ENCODE results near the gene COG3.

The COG3 gene

GRCh38 chr13:45542391-45542790 lies 77.7 kb downstream of the COG3 start:
- Histone ChIP-seq H3K27ac (ENCODE audit: low read depth in 2 of 2, low read length in 2 of 2) (no peak overlapping the region), H3K27me3 (ENCODE audit: control insufficient read depth in 2 of 2, insufficient read depth in 2 of 2, low read length in 2 of 2) (no peaks in the 10 kb centered on the region), H3K9ac (ENCODE audit: low read depth in 1 of 2, low read length in 2 of 2) (no peak overlapping the region), H3K4me1 (ENCODE audit: control insufficient read depth in 2 of 2, insufficient read depth in 2 of 2, low read length in 2 of 2) (no peaks in the 10 kb centered on the region), H3K9me3 (ENCODE audit: control insufficient read depth in 2 of 2, low read length in 2 of 2) (no peaks in the 10 kb centered on the region), H3K36me3 (ENCODE audit: control insufficient read depth in 2 of 2, insufficient read depth in 2 of 2, low read length in 2 of 2) (no peaks in the 10 kb centered on the region), H3K4me3 (ENCODE audit: low read length in 2 of 2) (no peak overlapping the region)

GRCh38 chr13:45542878-45543277 lies 78.1 kb downstream of the COG3 start:
- Histone ChIP-seq H3K9ac (ENCODE audit: low read depth in 1 of 2, low read length in 2 of 2) (no peak overlapping the region), H3K27me3 (ENCODE audit: control insufficient read depth in 2 of 2, insufficient read depth in 2 of 2, low read length in 2 of 2) (no peaks in the 10 kb centered on the region), H3K4me1 (ENCODE audit: control insufficient read depth in 2 of 2, insufficient read depth in 2 of 2, low read length in 2 of 2) (no peaks in the 10 kb centered on the region), H3K4me3 (ENCODE audit: low read length in 2 of 2) (no peak overlapping the region), H3K36me3 (ENCODE audit: control insufficient read depth in 2 of 2, insufficient read depth in 2 of 2, low read length in 2 of 2) (no peaks in the 10 kb centered on the region), H3K27ac (ENCODE audit: low read depth in 2 of 2, low read length in 2 of 2) (no peak overlapping the region), H3K9me3 (ENCODE audit: control insufficient read depth in 2 of 2, low read length in 2 of 2) (no peaks in the 10 kb centered on the region)

- Histone ChIP-seq H3K36me3 (ENCODE audit: control insufficient read depth in 2 of 2, insufficient read depth in 2 of 2, low read length in 2 of 2) (no peaks in the 10 kb centered on the region), H3K27me3 (ENCODE audit: control insufficient read depth in 2 of 2, insufficient read depth in 2 of 2, low read length in 2 of 2) (no peaks in the 10 kb centered on the region), H3K27ac (ENCODE audit: low read depth in 2 of 2, low read length in 2 of 2) (no peak overlapping the region), H3K9me3 (ENCODE audit: control insufficient read depth in 2 of 2, low read length in 2 of 2) (no peaks in the 10 kb centered on the region), H3K4me3 (ENCODE audit: low read length in 2 of 2) (no peak overlapping the region), H3K9ac (ENCODE audit: low read depth in 1 of 2, low read length in 2 of 2) (no peak overlapping the region), H3K4me1 (ENCODE audit: control insufficient read depth in 2 of 2, insufficient read depth in 2 of 2, low read length in 2 of 2) (no peaks in the 10 kb centered on the region)
Observed at GRCh38 chr13:45544520-45544919, 79.8 kb downstream of the COG3 start.

DNA sequence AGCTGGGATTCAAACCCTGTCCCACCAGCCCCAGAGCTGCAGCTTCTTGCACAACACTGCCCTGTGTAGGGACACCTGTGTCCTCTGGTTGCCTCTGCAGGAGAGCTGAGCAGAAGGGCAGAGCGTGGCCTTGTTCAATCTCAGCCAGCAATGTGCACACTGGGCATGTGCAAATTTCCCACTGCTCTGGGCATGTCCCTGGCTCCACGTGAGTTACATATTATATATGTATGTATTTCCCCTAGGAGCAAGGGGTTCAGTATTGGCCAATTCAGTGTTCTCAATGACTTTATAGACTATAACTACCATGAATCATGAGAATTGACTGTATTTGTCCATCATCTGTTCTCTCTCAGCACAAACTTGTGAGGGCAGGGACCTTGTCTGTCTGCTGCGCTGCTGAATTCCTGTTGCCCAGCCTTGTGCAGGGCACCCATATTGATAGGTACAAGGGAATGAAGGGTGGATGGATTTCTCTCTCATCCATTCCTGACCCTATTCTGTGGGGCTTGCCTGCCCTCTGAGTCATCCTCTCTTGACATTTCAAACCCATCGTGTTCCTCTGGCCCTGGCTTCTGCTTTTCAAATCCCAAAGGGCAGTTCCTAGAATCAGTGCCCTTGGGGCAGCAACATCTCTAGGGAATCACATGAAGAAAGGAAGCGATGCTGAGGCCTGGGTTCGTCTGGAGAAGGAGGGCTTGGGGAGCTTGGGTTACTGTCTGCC lies 81.1 kb downstream of the COG3 start:
- Histone ChIP-seq H3K36me3 (ENCODE audit: control insufficient read depth in 2 of 2, insufficient read depth in 2 of 2, low read length in 2 of 2) (no peaks in the 10 kb centered on the region), H3K27me3 (ENCODE audit: control insufficient read depth in 2 of 2, insufficient read depth in 2 of 2, low read length in 2 of 2) (no peaks in the 10 kb centered on the region), H3K9ac (ENCODE audit: low read depth in 1 of 2, low read length in 2 of 2) (no peak overlapping the region), H3K4me1 (ENCODE audit: control insufficient read depth in 2 of 2, insufficient read depth in 2 of 2, low read length in 2 of 2) (no peaks in the 10 kb centered on the region), H3K4me3 (ENCODE audit: low read length in 2 of 2) (no peak overlapping the region), H3K27ac (ENCODE audit: low read depth in 2 of 2, low read length in 2 of 2) (no peak overlapping the region), H3K9me3 (ENCODE audit: control insufficient read depth in 2 of 2, low read length in 2 of 2) (no peaks in the 10 kb centered on the region)

DNA sequence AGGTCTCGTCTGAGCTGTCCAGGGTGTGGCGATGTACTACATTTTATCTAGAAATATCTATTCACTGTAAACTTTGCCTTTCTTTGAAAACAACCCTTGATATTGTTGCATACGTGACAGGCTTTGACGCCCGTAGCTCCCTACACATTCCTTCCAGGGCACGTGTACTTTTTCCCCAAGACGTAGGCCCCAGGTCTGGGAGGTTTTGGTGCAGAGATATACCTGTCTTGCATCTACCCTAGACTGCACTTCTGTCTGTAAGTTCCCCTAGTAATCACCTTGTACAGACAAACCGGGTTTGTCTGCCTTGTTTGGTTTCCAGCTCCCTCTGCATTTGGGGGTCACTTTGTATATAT lies 81.6 kb downstream of the COG3 start:
- Histone ChIP-seq H3K27me3 (ENCODE audit: control insufficient read depth in 2 of 2, insufficient read depth in 2 of 2, low read length in 2 of 2) (no peaks in the 10 kb centered on the region), H3K27ac (ENCODE audit: low read depth in 2 of 2, low read length in 2 of 2) (no peak overlapping the region)

DNA sequence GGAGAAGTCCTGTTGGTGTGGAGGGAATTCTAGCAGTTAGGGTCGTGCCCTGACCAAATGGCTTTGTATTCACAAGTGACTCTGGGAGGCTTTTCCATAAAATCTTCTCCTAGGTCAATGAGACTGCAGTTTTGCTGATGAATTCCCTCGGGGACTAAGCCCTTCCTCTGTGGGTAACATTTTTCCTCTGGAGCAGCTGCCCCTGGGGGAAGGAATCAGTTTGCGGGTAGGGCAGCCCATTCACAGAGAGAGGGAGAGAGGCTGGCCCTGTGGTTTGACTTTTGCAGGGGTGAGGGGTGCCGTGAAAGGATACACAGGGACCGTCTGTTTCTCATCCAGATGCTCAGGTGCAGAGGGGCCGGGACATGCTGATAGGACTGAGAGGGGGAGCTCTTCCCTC lies 83.5 kb downstream of the COG3 start:
- Histone ChIP-seq H3K4me3 (ENCODE audit: low read length in 2 of 2) (no peak overlapping the region), H3K9ac (ENCODE audit: low read depth in 1 of 2, low read length in 2 of 2) (no peak overlapping the region), H3K27ac (ENCODE audit: low read depth in 2 of 2, low read length in 2 of 2) (no peak overlapping the region), H3K9me3 (ENCODE audit: control insufficient read depth in 2 of 2, low read length in 2 of 2) (no peaks in the 10 kb centered on the region), H3K36me3 (ENCODE audit: control insufficient read depth in 2 of 2, insufficient read depth in 2 of 2, low read length in 2 of 2) (no peaks in the 10 kb centered on the region), H3K27me3 (ENCODE audit: control insufficient read depth in 2 of 2, insufficient read depth in 2 of 2, low read length in 2 of 2) (no peaks in the 10 kb centered on the region), H3K4me1 (ENCODE audit: control insufficient read depth in 2 of 2, insufficient read depth in 2 of 2, low read length in 2 of 2) (no peaks in the 10 kb centered on the region)

More for the DNA sequence above, 81.6 kb downstream of the COG3 start:
- no peaks in the 10 kb centered on the region for H3K4me1 ChIP-seq (ENCODE audit: control insufficient read depth in 2 of 2, insufficient read depth in 2 of 2, low read length in 2 of 2)
- H3K9me3 ChIP-seq (ENCODE audit: control insufficient read depth in 2 of 2, low read length in 2 of 2): no peaks in the 10 kb centered on the region
- no peaks in the 10 kb centered on the region for H3K36me3 ChIP-seq (ENCODE audit: control insufficient read depth in 2 of 2, insufficient read depth in 2 of 2, low read length in 2 of 2)
- no peak overlapping the region for H3K9ac ChIP-seq (ENCODE audit: low read depth in 1 of 2, low read length in 2 of 2)
- H3K4me3 ChIP-seq (ENCODE audit: low read length in 2 of 2): no peak overlapping the region

DNA sequence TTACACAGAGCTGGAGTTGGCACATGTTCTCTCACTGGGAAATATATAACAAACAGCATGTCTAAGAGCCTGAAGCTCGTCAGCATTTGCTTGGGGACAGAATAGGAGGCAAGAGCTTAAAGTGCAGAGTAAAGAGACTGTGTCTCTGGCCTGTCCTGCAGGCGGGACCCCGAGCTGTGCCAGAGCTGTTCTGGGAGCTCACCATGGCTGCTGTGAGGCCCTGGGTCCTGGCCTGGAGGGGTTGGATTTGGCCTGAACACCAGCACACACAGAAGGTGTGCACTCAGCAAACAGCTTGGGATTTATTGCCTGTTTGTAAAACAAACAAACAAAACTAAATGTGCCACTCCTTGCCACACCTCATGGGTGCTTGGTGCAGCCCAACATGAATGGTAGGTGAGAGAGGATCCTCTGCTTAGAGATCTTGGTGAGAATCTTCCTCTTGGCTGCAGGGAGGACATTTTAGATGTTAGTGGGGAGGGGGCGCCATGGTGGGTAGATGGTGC lies 89.9 kb downstream of the COG3 start:
- Histone ChIP-seq H3K9ac (ENCODE audit: low read depth in 1 of 2, low read length in 2 of 2) (no peak overlapping the region), H3K4me1 (ENCODE audit: control insufficient read depth in 2 of 2, insufficient read depth in 2 of 2, low read length in 2 of 2) (no peaks in the 10 kb centered on the region), H3K4me3 (ENCODE audit: low read length in 2 of 2) (no peak overlapping the region), H3K27me3 (ENCODE audit: control insufficient read depth in 2 of 2, insufficient read depth in 2 of 2, low read length in 2 of 2) (no peaks in the 10 kb centered on the region), H3K36me3 (ENCODE audit: control insufficient read depth in 2 of 2, insufficient read depth in 2 of 2, low read length in 2 of 2) (no peaks in the 10 kb centered on the region), H3K9me3 (ENCODE audit: control insufficient read depth in 2 of 2, low read length in 2 of 2) (no peaks in the 10 kb centered on the region), H3K27ac (ENCODE audit: low read depth in 2 of 2, low read length in 2 of 2) (no peak overlapping the region)

DNA sequence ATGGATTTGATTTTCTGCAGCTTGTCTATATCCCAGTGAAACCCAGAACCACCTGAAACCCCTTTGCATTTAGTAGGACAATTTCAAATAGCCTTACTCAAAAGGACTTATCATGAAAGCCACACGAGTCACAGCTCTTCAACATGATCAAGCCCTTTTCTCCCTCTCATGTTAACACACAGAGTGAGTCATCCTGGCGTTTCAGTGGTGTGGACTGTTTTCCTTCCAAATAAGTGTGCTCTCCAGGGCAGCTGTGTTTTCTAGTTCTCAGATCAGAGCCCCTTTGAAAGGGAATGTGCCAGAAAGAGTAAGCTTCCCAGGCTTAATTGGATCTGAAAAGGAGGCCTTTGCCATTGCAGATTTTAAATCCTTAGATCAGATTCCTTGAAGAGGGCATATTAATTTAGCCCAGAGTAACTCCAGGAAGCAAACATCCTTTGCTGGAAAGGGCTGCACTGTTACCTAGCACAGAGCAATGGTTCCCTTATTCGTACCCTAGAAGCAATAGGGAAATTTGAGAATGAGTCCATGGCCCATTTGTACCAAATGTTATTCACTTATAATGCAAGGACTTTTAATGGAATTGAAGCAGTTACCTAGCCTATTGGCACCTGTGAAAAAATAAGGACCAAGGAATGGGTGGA lies 99.5 kb downstream of the COG3 start:
- H3K4me1 ChIP-seq (ENCODE audit: control insufficient read depth in 2 of 2, insufficient read depth in 2 of 2, low read length in 2 of 2): no peaks in the 10 kb centered on the region
- no peaks in the 10 kb centered on the region for H3K9me3 ChIP-seq (ENCODE audit: control insufficient read depth in 2 of 2, low read length in 2 of 2)
- H3K27ac ChIP-seq (ENCODE audit: low read depth in 2 of 2, low read length in 2 of 2): no peak overlapping the region
- H3K4me3 ChIP-seq (ENCODE audit: low read length in 2 of 2): no peak overlapping the region
- no peaks in the 10 kb centered on the region for H3K27me3 ChIP-seq (ENCODE audit: control insufficient read depth in 2 of 2, insufficient read depth in 2 of 2, low read length in 2 of 2)
- H3K36me3 ChIP-seq (ENCODE audit: control insufficient read depth in 2 of 2, insufficient read depth in 2 of 2, low read length in 2 of 2): no peaks in the 10 kb centered on the region
- H3K9ac ChIP-seq (ENCODE audit: low read depth in 1 of 2, low read length in 2 of 2): no peak overlapping the region

DNA sequence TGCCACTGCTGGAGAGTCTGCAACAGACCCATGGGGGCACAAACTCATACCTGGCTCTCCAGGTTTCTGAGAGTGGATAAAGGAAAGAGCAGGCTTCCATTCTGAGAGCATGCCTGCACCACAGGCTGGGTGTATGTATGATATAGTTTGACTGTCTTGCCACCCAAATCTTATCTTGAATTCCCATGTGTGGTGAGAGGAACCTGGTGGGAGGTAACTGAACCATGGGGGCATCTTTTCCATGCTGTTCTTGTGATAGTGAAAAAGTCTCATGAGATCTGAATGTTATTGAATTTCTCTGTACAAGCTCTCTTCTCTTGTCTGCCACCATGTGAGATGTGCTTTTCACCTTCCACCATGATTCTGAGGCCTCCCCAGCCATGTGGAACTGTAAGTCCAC lies 100.6 kb downstream of the COG3 start:
- no peak overlapping the region for H3K9ac ChIP-seq (ENCODE audit: low read depth in 1 of 2, low read length in 2 of 2)
- H3K27me3 ChIP-seq (ENCODE audit: control insufficient read depth in 2 of 2, insufficient read depth in 2 of 2, low read length in 2 of 2): no peaks in the 10 kb centered on the region
- H3K9me3 ChIP-seq (ENCODE audit: control insufficient read depth in 2 of 2, low read length in 2 of 2): no peaks in the 10 kb centered on the region
- no peaks in the 10 kb centered on the region for H3K4me1 ChIP-seq (ENCODE audit: control insufficient read depth in 2 of 2, insufficient read depth in 2 of 2, low read length in 2 of 2)
- no peak overlapping the region for H3K4me3 ChIP-seq (ENCODE audit: low read length in 2 of 2)
- no peaks in the 10 kb centered on the region for H3K36me3 ChIP-seq (ENCODE audit: control insufficient read depth in 2 of 2, insufficient read depth in 2 of 2, low read length in 2 of 2)
- no peak overlapping the region for H3K27ac ChIP-seq (ENCODE audit: low read depth in 2 of 2, low read length in 2 of 2)

DNA sequence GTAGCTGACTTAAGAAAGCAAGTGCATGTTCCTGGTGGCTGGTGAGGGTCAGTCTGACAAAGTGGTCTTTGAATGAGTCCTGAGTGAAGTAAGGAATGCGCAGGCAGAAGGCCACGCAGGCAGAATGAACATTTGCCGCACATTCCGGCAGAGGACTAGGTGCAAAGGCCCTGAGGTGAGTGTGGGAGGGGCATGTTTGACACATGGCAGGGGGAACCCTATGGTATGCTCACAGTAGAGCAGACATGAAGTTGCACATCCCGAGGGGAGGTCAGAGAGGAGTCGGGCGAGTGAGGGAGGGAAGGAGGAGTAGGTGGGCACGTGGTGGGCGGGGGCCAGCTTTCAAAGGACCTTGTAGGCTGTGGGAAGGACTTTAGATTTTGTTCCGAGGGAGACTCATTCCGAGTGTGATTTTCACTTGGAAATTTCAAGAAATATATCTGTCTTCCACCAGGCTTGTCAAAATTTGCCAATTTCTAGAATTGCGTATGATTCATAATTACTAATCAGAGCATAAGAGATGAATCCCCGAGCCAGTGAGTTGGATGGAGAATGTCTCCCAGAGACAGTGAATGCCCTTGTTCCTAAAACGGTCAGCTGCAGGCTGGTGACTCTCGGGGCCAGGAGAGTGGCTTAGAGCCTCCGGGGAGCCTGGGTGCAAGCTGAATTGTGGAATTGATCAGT lies 110.5 kb downstream of the COG3 start:
- Histone ChIP-seq H3K9me3 (ENCODE audit: control insufficient read depth in 2 of 2, low read length in 2 of 2) (no peaks in the 10 kb centered on the region), H3K9ac (ENCODE audit: low read depth in 1 of 2, low read length in 2 of 2) (no peak overlapping the region), H3K4me1 (ENCODE audit: control insufficient read depth in 2 of 2, insufficient read depth in 2 of 2, low read length in 2 of 2) (no peaks in the 10 kb centered on the region), H3K36me3 (ENCODE audit: control insufficient read depth in 2 of 2, insufficient read depth in 2 of 2, low read length in 2 of 2) (no peaks in the 10 kb centered on the region), H3K27ac (ENCODE audit: low read depth in 2 of 2, low read length in 2 of 2) (no peak overlapping the region), H3K27me3 (ENCODE audit: control insufficient read depth in 2 of 2, insufficient read depth in 2 of 2, low read length in 2 of 2) (no peaks in the 10 kb centered on the region), H3K4me3 (ENCODE audit: low read length in 2 of 2) (no peak overlapping the region)

Measured in mucosa of rectum (tissue), 2 donors.